ENCODE results near the gene NOTCH1.
A peak's percentile ranks its signal among the peaks of the same experiment; 100 is the strongest.

Gene NOTCH1

DNA sequence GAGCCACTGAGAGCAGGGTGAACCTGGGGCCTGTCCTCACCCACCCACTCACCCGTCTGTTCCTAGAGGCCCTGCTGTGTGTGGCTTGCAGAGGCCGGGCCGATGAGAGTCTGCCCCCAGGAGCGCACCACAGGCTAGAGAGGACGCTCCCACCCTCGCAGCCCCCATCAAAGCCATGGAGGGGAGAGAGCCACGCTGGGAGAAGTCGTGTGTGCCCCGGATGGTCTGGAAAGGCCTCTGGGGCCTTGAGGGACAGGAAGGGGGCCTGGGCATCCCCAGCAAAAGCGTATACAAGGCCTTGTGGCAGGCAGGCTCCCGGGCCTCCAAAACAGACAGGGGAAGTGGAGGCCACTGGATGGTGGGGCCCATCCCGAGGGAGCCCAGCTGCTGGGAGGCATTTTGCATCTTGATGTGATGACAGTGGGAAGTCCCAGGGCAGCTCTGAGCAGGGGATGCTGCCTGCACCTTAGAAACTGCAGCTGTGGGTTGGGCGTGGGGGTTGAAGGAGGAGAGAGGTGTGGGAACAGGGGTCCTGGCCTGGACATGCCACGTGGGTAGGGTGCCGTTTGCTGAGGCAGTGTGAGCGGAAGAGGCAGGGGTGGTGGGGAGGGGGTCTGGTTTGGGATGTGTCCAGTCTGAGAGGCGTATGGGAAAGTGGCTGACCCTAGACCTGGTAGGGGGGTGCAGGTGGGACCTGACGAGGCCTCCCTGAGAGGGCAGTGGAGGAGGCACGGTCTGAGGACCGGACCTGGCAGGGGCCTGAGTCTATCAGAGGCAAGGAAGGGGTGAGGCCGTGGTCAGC is 43.0 kb upstream of the NOTCH1 start:
- no peak for DNase-seq (ENCODE audit: extremely low read depth, low read depth)
- TF ChIP-seq, protein P1, sequence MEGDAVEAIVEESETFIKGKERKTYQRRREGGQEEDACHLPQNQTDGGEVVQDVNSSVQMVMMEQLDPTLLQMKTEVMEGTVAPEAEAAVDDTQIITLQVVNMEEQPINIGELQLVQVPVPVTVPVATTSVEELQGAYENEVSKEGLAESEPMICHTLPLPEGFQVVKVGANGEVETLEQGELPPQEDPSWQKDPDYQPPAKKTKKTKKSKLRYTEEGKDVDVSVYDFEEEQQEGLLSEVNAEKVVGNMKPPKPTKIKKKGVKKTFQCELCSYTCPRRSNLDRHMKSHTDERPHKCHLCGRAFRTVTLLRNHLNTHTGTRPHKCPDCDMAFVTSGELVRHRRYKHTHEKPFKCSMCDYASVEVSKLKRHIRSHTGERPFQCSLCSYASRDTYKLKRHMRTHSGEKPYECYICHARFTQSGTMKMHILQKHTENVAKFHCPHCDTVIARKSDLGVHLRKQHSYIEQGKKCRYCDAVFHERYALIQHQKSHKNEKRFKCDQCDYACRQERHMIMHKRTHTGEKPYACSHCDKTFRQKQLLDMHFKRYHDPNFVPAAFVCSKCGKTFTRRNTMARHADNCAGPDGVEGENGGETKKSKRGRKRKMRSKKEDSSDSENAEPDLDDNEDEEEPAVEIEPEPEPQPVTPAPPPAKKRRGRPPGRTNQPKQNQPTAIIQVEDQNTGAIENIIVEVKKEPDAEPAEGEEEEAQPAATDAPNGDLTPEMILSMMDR (IDR thresholded peaks at IDR 0.05; ENCODE audit: low read depth, low read length), result no peak

DNA sequence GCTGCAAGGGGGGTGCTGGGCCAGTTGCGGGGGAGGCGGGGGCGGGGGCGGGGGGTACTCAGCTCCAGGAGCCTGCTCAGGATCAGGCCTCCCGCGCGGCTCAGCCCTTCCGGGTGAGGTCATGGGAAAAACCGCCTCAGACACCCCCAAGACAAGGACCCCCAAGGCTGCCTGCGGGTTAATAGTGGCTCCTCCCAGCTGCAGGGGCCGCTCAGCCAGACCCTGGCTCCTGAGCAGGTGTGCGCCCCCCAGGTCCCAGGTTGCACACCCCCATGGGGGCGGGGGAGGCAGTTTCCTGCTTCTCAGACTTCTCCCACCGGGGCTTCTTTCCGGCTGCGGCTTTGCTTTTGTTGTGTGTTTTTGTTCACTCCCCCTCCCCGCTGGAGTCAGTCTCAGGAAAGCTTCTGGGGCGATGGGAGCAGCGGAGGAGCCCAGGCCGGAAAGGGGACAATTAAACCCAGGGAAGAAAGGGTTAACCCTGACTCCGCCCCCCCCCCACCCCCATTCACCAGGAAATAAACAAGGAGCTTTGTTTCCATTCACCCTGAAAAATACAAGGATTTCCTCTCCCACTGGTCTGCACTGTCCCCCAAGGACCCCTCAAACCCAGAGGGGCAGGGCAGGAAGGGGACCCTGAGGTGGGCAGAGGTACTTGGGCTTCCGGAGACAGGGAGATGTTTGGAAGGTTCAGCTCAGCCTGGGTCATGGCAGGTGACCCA is 42.3 kb upstream of the NOTCH1 start:
- TF ChIP-seq, protein P1 (IDR thresholded peaks at IDR 0.05; ENCODE audit: low read depth, low read length), result no peak
- DNase-seq (ENCODE audit: extremely low read depth, low read depth), result no peak

DNA sequence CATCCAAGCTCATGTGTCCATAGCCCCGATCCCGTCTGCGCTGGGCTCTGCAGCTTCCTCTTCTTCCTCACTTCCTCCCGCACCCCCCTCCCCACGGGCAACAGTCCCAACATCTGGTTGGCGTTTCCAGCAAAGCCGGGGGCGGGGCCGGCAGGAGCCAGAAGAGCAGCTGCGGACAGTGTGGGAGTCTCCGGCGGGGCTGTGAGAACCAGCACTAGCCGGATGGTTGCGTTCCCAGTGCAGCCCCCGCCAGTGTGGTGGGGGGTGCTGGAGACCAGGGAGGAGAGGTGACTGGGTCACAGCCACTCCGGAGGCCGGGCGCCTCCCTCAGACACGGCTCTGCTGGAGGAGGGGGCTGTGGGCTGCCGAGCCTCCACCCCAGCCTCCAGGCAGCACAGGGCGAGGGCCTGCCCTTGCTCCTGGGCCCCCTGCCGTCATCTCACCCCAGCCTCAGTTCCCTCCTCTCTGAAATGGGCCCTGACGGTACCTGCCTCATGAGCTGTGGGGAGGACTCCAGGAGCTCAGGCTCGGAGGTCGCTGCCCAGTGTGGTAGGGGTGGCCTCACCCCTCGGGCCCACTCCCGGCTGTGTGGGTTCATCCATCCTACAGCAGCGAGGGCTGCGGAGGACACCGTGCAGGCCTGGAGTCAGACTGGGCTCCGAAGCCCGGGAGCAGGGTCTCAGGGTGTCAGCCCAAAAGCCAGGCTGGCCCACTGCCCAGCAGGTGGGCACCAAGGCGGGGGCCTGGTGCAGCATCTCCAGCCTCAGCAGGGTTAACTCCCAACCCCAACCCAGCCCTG is 41.5 kb upstream of the NOTCH1 start:
- TF ChIP-seq, protein P1 (IDR thresholded peaks at IDR 0.05; ENCODE audit: low read depth, low read length), result no peak
- peak; percentile 25 for DNase-seq (ENCODE audit: extremely low read depth, low read depth)

DNA sequence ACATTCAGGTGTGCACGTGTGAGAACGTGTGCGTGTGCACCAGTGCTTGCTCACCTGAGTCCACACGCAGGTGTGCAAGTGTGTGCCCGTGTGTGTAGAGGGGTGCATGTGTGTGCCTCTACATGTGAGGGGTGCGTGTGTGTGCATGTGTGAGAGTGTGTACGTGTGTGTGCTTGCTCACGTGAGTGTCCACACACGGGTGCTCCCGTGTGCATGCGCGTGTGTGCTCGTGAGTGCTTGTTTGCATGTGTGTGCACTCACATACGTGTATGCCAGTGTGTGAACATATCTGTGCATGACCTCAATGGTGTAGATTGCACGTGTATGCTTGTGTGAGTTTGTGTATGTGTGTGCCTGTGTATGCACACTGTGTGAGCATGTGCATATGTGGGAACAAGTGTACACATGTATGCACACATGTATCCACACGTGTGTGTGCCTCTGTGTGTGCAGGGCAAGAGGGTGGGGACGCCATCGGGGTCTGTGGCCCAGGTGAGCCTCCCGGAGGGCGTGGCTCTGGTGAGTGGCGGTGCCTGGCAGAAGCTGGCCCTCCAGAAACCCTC is 40.6 kb upstream of the NOTCH1 start:
- no peak for DNase-seq (ENCODE audit: extremely low read depth, low read depth)
- TF ChIP-seq, protein P1 (IDR thresholded peaks at IDR 0.05; ENCODE audit: low read depth, low read length), result no peak

DNA sequence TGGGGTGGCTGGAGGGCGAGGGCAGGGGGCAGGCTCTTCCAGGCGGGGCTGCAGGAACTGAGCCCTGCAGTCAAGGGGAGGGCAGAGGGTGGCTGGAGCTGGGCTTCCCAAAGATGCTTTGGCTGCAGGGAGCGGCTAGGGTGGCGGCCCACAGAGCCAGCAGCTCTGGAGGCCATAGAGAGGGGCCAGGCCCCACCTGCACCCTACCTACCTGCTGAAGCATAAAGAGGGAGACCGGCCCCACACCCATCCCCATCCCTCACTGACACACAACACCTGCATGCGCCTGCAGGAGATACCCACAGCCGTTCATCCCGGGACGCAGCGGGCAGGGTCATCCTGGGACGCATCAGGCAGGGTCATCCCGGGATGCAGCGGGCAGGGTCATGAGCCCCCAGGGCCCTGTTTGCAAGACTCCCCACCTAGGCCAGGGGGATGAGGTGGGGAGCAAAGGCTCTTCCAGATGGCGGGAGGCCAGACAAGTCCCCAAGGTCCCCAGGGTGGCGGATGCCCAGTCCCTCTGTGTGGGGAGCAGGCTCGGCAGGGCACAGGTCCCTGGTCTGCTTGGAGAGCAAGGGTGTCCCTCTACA is 39.8 kb upstream of the NOTCH1 start:
- no peak for DNase-seq (ENCODE audit: extremely low read depth, low read depth)
- TF ChIP-seq, protein P1 (IDR thresholded peaks at IDR 0.05; ENCODE audit: low read depth, low read length), result no peak

DNA sequence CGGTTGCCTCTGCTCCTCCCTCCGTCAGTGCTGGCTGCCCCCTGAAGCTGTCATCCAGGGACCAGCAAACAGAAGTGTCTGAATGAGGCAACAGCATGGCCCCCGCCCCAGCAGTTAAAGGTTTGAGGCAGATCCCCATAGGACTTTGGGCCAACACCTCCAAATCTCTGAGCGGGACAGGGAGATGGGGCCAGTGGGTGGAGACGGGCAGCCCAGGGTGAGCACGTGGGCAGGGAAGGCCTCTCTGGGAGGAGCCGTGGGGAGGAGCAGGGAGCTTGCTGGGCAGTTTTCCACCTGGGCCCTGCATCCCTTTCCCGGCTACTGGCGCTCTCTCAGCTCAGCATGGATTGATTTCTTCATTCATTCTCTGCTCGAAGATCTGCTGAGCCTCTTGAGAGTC is 39.1 kb upstream of the NOTCH1 start:
- DNase-seq (ENCODE audit: extremely low read depth, low read depth), result no peak
- TF ChIP-seq, protein P1 (IDR thresholded peaks at IDR 0.05; ENCODE audit: low read depth, low read length), result no peak

All from AG09319 (cell line).